ENCODE results near the gene RGS3.
"Not testable (repeated sequence)": the region's sequence is repeated elsewhere in the genome, so short reads cannot be mapped to it uniquely, and the experiment has no call there.

The RGS3 gene

DNA sequence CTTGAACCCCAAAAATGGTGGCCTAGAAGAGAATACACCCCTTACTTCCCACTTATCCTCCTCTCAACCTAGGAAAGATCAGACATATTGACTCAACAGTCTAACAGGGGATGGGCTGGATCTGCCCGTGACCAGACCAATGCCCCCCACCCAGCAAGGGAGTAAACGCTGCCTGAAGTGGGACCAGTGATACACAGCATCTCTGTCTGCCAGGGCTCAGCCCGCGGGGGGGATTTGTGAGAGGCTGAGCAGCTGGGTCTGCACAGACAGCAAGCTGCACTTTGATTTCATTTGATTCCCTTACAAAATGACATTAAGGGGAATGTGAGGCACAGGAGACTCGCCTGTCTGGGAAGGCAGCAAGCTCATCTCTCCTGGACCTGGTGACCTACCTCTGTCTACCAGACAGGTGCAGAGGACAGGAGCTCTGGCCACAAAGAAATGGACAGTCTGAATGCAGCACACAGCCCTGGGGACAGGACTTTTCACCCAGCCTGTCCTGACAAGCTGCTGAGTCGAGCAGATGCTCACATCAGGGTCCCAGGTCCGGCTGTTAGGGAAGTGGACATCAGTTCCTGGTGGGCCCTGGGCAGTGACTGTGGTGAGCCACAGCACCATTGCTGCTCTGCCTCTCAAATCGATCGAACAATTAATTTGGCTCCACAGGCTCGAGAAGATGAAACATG is 79.9 kb downstream of the RGS3 start:
- DNase-seq (ENCODE audit: low read depth in 3 of 3, low spot score in 1 of 3), result no peak

DNA sequence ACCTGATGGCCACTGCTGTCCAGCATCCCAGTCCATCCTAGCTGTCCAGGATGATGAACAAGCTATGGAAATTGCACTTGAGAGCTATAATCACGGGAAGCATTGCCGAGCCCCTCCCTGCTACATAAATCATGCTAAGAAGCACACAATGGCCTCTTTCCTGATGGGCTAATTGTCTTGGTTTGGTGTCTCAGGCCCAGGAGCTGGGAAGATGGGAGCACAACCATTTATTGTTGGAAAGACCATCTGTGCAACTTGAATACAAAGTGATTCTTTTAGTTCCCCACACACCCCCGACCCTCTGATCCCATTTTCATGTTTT is 80.4 kb downstream of the RGS3 start:
- DNase-seq (ENCODE audit: low read depth in 3 of 3, low spot score in 1 of 3), result no peak

DNA sequence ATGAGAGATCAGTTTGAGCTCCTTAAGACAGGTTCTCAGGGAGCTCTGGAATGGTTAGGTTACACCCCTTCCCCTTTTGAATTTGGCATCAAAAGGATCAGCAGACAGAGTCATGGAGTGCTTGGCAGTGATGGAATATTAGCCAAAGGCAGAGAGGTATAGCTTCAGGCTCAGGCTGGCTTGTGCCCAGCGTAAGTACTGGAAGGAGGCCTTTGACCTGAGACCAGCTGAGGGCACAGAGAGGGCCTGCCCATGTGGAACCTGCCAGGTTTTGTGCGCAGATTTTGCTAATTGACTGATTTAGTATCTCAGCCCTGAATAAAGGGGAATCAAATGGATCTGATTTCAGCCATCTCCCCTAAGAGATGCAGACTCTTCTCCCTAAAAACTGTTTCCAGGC is 81.5 kb downstream of the RGS3 start:
- DNase-seq (ENCODE audit: low read depth in 3 of 3, low spot score in 1 of 3), result no peak

DNA sequence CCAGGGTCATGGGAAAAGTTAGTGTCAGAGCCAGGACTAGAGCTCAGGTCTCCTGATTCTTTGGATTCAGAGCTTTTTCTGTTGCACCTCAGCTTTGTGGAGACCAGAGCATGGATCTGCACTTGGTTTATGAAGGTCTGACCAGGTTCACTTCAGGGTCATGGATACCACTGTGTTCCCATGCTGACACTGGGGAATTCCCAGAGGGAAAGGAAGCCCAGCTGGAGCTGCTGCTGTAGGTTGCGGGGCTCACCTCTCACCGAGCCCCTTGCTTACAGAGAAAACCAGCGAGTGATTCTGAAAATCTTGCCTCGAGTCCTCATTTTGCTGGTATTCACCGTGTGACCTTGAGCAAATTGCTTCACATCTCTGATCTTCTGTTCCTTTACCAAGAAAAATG is 83.0 kb downstream of the RGS3 start:
- DNase-seq (ENCODE audit: low read depth in 3 of 3, low spot score in 1 of 3), result no peak

DNA sequence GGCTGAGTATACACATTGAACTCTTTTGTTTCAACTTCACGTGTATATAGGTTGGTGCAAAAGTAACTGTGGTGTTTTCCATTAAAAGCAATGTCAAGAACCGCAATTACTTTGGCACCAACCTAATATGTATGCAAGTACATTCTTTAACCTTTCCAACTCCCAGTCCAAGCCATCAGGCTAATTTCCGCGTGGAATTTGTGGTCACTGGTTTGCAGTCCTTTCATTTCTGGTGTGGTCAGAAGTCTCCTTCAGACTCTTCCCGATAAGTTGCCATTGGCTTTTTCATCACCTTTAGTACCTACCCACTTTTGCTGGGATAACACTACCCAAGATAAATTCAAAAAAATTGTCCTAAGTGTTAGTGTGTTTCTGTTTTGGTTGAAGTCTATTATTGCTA is 84.0 kb downstream of the RGS3 start:
- no peak for DNase-seq (ENCODE audit: low read depth in 3 of 3, low spot score in 1 of 3)

DNA sequence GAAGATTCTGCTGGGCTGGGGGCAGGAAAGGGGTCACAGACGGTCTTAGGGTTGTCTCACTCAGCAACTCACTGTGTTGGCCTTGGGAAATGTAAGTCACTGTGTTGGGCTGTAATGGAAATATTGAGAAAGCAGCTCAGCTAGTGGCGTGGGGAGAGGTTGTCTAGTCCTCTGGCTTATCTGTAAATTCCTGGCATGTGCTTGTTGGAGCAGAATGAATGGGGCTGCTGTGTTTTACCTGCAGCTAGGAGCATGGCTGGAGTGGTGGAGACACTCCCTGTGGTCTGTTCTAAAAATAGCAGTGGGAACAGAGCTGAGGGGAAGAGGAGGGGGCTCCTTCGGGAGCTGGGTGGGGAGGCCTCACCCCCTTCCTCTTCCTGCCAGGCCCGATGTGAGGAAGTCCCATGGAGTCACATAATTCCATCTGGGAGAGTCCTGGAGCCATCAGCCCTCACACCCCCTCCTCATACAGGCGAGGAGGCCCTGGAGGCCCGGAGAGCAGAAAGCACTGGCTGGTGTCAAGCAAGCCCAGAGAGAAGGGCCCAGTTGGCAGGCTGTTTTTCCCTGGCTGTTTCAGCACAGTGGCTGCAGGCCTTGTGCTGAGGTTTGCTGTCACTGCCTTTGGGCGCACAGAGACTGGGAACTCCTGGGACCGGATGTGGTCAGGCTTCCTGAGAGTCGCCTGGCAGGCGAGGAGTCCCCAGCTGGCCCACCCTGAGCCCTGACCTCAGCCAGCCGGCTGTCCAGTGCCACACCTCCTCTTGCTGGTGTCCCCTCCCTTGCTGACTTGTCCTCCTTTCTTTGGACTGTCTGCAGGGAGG is 84.9 kb downstream of the RGS3 start:
- DNase-seq (ENCODE audit: low read depth in 3 of 3, low spot score in 1 of 3), result no peak

DNA sequence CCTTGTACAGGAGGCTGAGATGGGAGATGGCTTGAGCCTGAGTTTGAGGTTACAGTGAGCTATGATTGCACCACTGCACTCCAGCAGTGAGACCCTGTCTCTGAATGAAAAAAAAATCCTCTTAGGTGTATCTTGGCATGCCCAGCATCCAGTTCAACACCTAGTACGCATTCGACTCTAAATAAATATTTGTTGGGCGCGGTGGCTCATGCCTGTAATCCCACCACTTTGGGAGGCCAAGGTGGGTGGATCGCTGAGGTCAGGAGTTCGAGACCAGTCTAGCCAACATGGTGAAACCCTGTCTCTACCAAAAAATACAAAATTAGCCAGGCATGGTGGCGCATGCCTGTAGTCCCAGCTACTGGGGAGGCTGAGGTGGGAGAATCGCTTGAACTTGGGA is 86.4 kb downstream of the RGS3 start:
- not testable (repeated sequence) for DNase-seq (ENCODE audit: low read depth in 3 of 3, low spot score in 1 of 3)

DNA sequence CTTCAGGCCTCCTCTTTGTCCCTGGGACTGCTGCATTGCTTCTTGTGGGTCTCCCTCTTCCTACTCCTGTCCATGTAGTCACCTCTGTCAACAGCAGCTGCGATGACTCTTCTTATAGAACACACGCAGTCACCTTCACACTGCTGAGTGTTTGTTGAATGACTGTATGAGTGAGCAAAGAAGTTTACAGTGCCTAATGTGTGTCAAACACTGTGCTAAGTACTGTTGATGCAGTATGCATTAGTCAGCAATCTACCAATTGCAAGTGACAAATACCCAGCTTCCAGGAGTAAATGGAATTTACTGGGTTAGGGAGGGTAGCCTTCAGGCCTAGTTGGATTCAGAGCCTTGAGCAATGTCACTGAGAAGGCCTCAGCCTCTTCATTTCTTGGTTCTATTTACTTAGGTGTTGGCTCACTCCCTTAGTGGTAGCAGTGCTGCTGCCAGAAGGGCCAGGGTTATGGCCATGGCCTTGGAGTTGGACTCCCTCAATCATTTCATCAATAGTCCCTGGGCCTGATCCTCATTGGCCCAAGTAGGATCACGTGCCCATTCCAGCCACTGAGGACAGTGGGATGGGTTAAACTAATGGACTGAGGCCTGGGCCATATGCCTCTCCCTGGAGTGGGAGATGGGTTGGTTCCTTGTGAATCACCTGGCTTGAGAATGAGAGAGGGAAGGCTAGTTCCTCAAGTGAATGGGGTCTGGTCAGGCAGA is 93.5 kb downstream of the RGS3 start:
- no peak for DNase-seq (ENCODE audit: low read depth in 3 of 3, low spot score in 1 of 3)

DNA sequence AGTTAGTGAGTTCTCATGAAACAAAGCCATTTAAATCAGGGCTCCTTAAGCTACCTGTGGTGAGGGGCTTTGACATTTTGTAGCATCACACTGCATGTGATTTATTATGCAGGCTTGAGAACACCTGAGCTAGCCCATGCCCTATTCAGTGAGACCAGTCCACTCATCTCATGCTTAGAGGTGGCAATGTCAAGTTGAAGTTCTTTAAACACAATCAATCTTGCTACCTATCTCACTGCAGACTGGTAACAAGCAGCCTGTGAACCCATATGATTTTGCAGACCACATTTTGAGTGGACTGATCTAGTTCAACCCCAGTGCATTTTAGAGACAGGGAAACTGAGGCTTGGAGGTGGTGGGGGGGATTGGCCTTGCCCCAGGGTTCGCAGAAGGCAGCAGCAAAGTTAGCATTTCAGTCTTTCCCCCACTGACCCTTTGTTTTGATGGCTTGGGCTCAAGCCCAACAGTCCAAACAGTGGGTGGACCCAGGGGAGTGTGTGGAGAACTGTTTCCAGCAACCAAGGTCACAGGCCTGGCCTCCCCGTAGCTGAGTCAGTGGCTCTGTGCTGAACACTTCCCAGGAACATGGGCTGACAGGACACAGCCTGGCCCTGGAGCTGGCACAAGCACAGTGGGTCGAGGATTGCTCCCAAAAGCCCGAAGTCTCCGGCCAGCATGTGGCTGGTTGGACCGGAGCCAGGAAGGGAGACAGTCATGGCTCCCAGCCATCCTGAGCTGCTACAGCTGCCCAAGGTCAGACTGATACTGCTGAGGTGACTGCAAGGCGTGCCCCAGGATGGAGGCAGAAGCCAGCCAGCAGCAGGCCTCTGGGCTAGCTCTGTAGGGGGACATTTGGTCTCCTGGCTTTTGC is 95.3 kb downstream of the RGS3 start:
- DNase-seq (ENCODE audit: low read depth in 3 of 3, low spot score in 1 of 3), result no peak

DNA sequence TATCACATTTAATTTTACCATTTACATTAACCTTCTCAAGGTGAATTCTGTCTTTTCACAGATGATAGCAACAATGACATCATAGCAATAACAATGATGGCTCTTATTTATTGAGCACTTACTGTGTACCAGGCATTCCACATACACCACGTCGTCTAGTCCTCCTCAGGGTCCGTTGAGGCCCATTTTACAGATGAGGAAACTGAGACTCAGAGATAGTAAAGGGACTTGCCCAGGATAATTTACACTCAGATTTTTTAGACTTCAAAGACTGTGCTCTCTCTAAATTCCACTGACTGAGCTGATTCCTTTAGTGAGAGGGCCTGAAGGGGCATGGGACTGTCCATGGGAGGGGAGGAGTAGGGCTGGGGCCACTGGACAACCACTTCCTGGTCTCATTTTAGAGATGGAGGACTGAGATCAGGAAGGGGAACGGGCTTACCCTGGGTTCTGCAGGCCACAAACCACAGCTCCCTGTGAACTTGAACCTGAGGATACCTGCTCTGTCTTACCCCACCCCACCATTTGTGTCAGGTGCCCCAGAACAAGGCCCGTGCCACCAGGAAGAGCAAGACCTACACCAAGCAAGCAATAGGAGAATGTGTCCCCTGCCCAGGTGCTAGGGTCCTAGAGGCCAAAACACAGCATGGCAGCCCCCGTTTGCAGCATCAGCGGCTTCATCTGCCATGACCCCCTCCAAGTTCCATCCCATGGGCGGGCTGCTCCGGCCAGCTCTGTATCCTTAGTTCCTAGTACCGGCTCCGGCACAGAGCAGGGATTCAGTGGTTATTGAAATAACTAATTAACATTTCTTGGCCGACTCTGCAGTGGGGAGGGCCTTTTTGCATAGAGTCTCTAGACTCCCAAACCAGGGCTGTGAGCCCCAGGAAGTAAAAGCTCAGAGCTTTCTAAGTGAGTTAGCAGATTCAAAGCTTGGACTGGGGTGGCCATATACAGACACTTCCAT is 96.6 kb downstream of the RGS3 start:
- DNase-seq (ENCODE audit: low read depth in 3 of 3, low spot score in 1 of 3), result no peak

DNA sequence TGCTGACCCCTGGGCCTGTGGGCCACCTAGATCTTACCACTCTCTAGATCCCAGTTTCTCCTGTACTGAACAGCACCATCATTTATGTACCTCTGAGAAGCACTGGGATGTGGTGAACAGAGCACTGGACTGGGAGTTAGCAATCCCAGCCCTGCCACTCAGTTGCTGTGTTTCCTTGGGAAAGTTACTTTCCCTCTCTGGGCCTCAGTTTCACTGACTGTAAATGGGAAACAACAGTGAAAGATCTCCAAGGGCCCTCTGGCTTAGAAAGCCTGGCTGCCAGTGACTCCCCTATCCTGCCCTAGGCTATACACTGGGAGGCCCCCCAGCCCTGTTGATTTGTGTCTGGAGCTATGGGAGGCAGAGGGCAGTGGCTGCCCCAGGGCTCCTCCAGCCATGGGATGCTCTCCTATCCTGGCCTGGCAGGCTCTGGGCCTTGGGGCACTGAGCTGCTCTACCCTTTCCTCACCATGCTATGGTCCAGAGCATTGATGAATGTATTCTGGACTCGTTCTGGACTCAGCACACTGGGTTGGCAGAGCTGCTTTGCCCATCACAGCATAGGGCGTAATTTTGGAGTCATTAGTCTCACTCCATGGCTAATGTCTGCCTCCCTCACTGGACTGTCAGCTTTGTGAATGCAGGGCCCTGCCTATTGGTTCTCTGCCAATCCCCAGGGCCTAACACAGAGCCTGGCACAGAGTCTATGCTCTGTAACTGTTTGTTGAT is 99.3 kb downstream of the RGS3 start:
- DNase-seq (ENCODE audit: low read depth in 3 of 3, low spot score in 1 of 3), result no peak

DNA sequence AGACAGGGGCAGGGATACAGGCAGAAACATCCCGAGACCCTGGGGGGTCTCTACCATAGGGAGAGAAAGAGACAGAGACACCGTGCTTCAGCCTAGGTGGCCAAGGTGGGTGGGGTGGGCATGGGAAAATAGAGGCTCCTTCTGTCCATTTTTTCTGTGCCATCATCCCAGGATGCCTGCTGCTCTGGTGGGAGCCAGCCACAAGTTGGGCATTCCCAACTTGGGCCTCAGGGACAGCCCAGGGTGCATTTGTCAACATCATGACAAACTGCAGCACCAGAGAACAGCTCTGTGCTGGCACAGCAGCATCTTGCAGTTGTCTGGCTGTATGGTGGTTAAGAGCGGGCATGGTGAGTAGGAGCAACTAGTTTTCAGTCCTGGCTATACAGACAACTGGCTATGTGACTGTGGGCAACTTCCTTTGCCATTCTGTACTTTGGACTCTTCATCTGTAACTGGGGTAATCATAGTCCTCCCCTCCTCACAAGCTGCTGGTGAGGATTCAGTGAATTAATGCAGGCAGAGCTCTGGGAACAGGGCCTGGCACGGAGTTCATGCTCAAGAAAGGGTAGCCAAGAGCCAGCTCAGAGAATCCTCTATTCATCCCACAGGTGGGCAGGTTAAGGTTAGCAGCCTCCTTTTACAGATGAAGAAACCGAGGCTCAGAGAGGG is 100.4 kb downstream of the RGS3 start:
- no peak for DNase-seq (ENCODE audit: low read depth in 3 of 3, low spot score in 1 of 3)

DNA sequence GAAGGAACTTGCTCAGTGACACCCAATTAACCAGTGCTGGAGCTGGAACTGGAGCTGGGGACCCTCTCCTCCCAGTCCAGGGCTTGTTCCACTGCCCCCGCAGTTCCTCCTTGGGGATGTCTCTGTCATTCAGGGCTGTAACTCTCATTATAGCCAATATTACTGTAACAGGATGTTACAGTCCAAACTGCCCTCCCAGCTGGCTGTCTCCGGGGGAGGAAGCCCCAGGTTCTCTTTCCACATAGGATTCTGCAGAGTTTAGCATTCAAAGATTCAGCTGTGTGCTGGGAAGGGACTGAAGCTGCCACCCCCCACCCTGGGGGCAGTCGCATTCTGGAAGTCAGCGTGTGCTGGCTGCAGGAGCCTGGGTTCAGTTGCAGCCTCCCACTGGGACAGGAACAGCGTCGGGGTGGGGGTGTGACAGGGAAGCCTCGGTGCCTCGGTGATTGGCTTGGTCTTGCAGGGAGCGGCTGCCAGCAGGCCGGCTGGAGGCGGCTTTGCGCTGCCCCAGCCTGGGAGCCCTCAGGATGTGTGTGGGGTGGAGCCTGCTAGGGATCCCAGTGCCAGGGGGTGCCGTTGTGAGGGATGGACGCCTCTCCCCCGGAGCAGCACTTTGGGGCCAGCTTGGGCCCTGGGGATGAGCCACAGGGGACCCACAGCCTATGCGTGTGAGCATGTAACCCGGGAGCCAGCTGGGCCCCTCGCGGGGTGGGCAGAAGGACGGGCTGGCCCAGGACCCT is 101.1 kb downstream of the RGS3 start:
- DNase-seq (ENCODE audit: low read depth in 3 of 3, low spot score in 1 of 3), result no peak

DNA sequence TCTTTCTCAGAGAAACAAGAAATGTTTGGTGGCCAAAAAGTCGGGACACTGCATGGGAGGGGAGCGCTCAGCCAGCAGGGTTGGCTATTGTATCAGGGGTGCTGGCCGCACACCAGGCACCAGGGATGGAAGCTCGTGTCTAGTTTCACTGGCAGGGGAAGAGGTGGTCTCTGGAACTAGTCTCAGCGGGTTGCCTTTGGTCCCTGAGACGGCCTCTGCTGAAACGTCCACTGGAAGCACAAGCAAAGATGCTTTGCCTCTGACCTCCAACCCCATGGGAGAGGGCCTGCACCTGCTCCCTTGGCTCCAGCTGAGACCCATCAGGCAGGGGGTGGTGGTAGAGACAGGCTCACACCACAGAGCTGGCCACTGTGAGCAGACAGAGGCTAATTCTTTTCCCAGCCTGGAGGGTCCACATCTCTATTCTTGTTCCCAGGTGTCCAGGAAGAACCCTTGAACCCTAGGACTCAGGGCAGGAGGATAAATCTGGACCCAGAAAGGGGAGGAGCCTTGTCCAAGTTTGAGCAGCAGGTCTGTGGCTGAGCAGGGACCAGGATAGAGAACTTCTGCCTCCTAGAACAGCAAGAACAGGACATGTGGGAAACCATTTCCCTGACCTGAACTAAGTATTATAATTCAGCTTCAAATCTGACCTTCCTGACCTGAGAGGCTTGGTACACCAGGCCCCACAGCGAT is 102.6 kb downstream of the RGS3 start:
- DNase-seq (ENCODE audit: low read depth in 3 of 3, low spot score in 1 of 3), result no peak

DNA sequence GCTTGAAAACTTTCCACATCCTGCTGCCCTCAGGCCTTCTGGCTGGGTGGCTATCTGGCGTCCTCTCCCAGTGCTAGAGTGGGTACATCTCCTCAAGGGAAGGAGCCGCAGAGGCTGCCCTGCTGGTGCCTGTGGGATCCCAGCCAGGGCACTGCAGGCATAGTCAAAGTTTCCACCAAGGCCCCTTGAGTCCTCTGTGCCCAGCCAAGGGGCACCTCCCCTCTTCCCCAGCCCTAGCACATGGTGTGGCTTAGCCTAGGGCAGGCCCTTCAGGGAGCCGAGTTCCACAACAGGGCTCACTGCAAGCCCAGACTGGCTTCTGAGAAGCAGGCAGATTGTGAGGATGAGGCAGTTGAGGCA is 103.2 kb downstream of the RGS3 start:
- DNase-seq (ENCODE audit: low read depth in 3 of 3, low spot score in 1 of 3), result no peak

DNA sequence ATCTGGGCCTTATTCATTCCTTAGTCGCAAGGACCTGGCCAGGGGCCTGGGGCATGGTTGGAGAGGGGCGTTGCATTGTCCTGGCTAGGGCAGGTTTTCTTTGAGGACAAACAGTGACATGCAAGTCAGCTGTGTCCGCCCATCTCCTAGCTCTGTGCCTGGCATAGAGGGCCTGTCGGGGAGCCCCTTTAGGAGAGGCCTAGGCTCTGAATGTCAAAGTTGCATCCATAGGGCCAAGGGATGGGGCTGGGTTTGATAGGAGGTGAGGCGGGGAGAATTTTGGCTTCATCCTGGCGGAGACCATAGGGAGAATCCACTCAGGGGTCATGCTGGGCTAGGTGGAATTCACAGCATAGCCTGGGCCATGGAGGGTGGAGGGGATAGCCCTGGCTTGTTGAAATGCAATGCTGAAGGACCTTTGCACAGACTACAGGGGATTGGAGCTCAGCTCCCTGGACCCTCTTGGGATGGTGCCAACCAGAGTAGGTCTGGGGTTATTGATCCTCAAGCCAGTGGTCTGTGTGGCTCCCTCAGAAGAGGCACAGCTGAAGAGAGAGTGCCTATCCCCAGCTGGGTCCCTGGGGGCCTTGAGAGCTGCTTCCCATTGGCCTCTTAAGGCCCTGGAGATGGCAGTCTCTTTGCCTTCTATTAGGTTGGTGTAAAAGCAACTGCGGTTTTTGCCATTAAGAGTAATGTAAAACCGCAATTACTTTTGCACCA is 104.0 kb downstream of the RGS3 start:
- no peak for DNase-seq (ENCODE audit: low read depth in 3 of 3, low spot score in 1 of 3)

DNA sequence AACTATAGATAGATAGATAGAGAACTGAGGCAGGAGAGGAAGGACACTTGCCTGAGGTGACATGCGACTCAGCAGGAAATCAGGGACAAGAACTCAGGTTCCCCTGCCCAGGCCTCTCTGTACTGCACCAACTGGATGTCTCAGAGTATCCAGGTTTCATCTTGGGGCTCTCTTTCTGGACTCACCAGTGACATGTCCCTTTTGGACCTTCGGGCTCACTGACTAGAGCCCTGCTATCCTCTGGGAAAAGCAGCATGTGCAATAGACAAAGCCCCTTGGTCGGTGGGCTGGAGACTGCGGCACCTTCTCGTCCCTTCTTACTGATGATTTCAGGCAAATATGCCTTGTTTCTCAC is 104.5 kb downstream of the RGS3 start:
- DNase-seq (ENCODE audit: low read depth in 3 of 3, low spot score in 1 of 3), result no peak

Data from stimulated activated CD4-positive, alpha-beta T cell treated with anti-CD3 and anti-CD28 coated beads, TNF-alpha, amount 100 ng/mL, for 1 hour (primary cell).